ENCODE measurements around the gene PDSS2.

- TF ChIP-seq POLR2AphosphoS5 (IDR thresholded peaks at IDR 0.05) (no peak), POLR2A (IDR thresholded peaks at IDR 0.05) (no peak), CTCF (IDR thresholded peaks at IDR 0.05) (no peak), EP300 (IDR thresholded peaks at IDR 0.05) (no peak)
These were observed 188.1 kb downstream of the PDSS2 start for GRCh38 chr6:107271208-107271790.
